ENCODE results near the gene GCG. TPM values are rescaled to one million over a fixed set of nuclear protein-coding genes. Genes with fewer than 3 reads are reported as not detected.

The GCG gene
- total and polyA plus RNA-seq, 2 of the 8 experiments (the other 6 are each of a cell fraction or from before 2014, with no cell fraction given) = not detected

DNA sequence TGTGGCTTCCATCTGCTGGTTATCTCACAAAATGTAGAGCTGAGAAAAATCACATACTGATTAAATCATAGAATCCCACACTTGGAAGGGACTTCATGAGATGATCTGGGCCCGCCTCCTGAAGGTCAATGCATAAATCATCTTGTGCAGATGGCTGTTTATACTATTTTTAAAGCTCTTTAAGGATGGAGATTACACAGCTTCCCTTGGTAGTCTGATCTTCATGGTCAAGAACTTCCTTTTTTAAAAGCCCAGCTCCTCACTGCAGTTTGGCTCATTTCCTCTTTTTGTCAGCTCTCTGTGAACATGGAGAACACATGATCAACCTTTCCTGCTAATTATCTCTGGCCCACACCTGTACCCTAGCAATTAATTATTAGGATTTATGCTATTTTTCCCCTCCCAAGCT, 25.9 kb downstream of the GCG start (continued):
- TF ChIP-seq CTCF (IDR thresholded peaks at IDR 0.05; ENCODE audit: control extremely low read depth in 1 of 3, insufficient read depth in 1 of 3, low read depth in 1 of 3, low read length in 3 of 3) (no peak), FOSL1 (IDR thresholded peaks at IDR 0.05; ENCODE audit: insufficient read depth, low read depth, low read length) (no peak)

All from H1 (cell line).